NOMO-1 treated with dmso at 0.1 percent for 144 hours (cell line): ENCODE data around the gene ATP6V1C2.

Experiments
- DNase-seq: peaks from one replicate; lab custom pipeline; 2025; ENCODE audit not compliant: unreplicated experiment; lab: John Stamatoyannopoulos, UW

The ATP6V1C2 gene

GRCh38 chr2:10722252-10722825 lies 909 bp downstream of the ATP6V1C2 start:
- DNase-seq, result no peak

- no peak for DNase-seq
Observed at GRCh38 chr2:10732924-10733565, 11.6 kb downstream of the ATP6V1C2 start.

- DNase-seq, result no peak
Observed at GRCh38 chr2:10733566-10733925, 12.1 kb downstream of the ATP6V1C2 start.

- DNase-seq, result no peak
Observed at GRCh38 chr2:10733980-10734379, 12.6 kb downstream of the ATP6V1C2 start.

GRCh38 chr2:10738192-10738591 lies 16.8 kb downstream of the ATP6V1C2 start:
- DNase-seq, result no peak

GRCh38 chr2:10740226-10740625 lies 18.8 kb downstream of the ATP6V1C2 start:
- no peak for DNase-seq

- DNase-seq, result peak; percentile 14
Observed at GRCh38 chr2:10741139-10741538, 19.7 kb downstream of the ATP6V1C2 start.

- no peak for DNase-seq
Observed at GRCh38 chr2:10742666-10743065, 21.2 kb downstream of the ATP6V1C2 start.

GRCh38 chr2:10750610-10751009 lies 29.2 kb downstream of the ATP6V1C2 start:
- peak; percentile 38 for DNase-seq

- DNase-seq, result no peak
Observed at GRCh38 chr2:10752236-10752635, 30.8 kb downstream of the ATP6V1C2 start.

GRCh38 chr2:10753156-10753555 lies 31.7 kb downstream of the ATP6V1C2 start:
- no peak for DNase-seq

GRCh38 chr2:10753876-10754275 lies 32.4 kb downstream of the ATP6V1C2 start:
- DNase-seq, result no peak

GRCh38 chr2:10755621-10756020 lies 34.2 kb downstream of the ATP6V1C2 start:
- no peak for DNase-seq

GRCh38 chr2:10757814-10758286 lies 36.4 kb downstream of the ATP6V1C2 start:
- no peak for DNase-seq

- DNase-seq, result no peak
Observed at GRCh38 chr2:10759151-10759714, 37.8 kb downstream of the ATP6V1C2 start.

GRCh38 chr2:10760794-10761504 lies 39.5 kb downstream of the ATP6V1C2 start:
- no peak for DNase-seq

- DNase-seq, result no peak
Observed at GRCh38 chr2:10761591-10761990, 40.2 kb downstream of the ATP6V1C2 start.

- no peak for DNase-seq
Observed at GRCh38 chr2:10762651-10763460, 41.4 kb downstream of the ATP6V1C2 start.

- DNase-seq, result no peak
Observed at GRCh38 chr2:10763461-10763800, 42.0 kb downstream of the ATP6V1C2 start.

- no peak for DNase-seq
Observed at GRCh38 chr2:10764096-10764785, 42.8 kb downstream of the ATP6V1C2 start.

GRCh38 chr2:10764896-10765295 lies 43.5 kb downstream of the ATP6V1C2 start:
- no peak for DNase-seq
